Left lung (tissue), 10 donors: ENCODE measurements around the gene ELOVL5. TPM values are rescaled to one million over a fixed set of nuclear protein-coding genes. Genes with fewer than 3 reads are reported as not detected.

Experiments
- ATAC-seq: fragments of 200-7000 bp; cut with Tn5 transposase; one replicate; pipeline ENCODE4 v1.9.1; 2020; ENCODE audit warnings: moderate library complexity
- DNase-seq, 4 donors: peaks; one replicate each; pipeline ENCODE4 v3.0.0-alpha.2; 2013 to 2020
- H3K27ac ChIP-seq, 2 donors: fragments of 200-600 bp; sonication (generic) in 1 of 2; one replicate each; pipeline versions ENCODE4 v1.5.0 to v1.8.0; 2020 to 2021
- H3K27me3 ChIP-seq, 2 donors: fragments of 200-600 bp; sonication (generic) in 1 of 2; one replicate each; pipeline versions ENCODE4 v1.5.0 to v1.8.0; 2020 to 2021
- H3K36me3 ChIP-seq, 2 donors: fragments of 200-600 bp; sonication (generic) in 1 of 2; one replicate each; pipeline versions ENCODE4 v1.5.0 to v1.8.0; 2020 to 2021
- H3K4me1 ChIP-seq, 2 donors: fragments of 200-600 bp; one replicate each; pipeline ENCODE4 v1.8.0; 2021
- H3K4me3 ChIP-seq, 2 donors: fragments of 200-600 bp; sonication (generic) in 1 of 2; one replicate each; pipeline versions ENCODE4 v1.5.0 to v1.8.0; 2020 to 2021; ENCODE audit warnings: mild to moderate bottlenecking in 1 of 2
- H3K9me3 ChIP-seq, 2 donors: fragments of 200-600 bp; sonication (generic) in 1 of 2; one replicate each; pipeline versions ENCODE4 v1.5.0 to v1.8.0; 2020 to 2021
- CTCF ChIP-seq, 2 donors: fragments of 200-600 bp; sonication (generic) in 1 of 2; IDR thresholded peaks; one replicate each; pipeline versions ENCODE4 v1.5.0 to v1.8.0; 2021; ENCODE audit warnings: antibody characterized with exemption in 2 of 2
- intact Hi-C, 2 donors: fragments of 100-400 bp; cut with DNase I; formaldehyde crosslinking; loops; one replicate each; pipeline versions ENCODE4 v1.11.2 to v1.14.2; 2022
- polyA plus RNA-seq, 6 donors: library from polyadenylated mRNA; unstranded; fragments of 120-200 nt; gene quantifications; one replicate each; pipeline ENCODE4 v1.2.1, GENCODE V29; 2013; ENCODE audit not compliant: insufficient read length in 6 of 6
- total RNA-seq, 2 donors: library from RNA; stranded (reverse); fragmentation: NEBNext Ultra II Directional; extraction: Animal tissue kit (Norgen Biotek cat#: 25700); gene quantifications; one replicate each; pipeline ENCODE4 v1.2.1, GENCODE V29; 2021
- donor health status: DM: no; HTN: yes; CAD: no.
- donor health status: DM: no; HTN: no; CAD: no.

The ELOVL5 gene
- total and polyA plus RNA-seq, 8 donors = 54.3 to 132 (median 61.5) TPM

- no peak for TF ChIP-seq CTCF (IDR thresholded peaks at IDR 0.05)
- Histone ChIP-seq H3K9me3 (no peaks in the 10 kb centered on the region), H3K36me3 (no peaks in the 10 kb centered on the region), H3K4me1 (peaks cover 11 to 63% of the 10 kb centered on the region in 2 donors), H3K4me3 (no peak overlapping the region), H3K27ac (peak overlapping the region in 1 of 2 donors; percentile 4), H3K27me3 (no peaks in the 10 kb centered on the region)
- DNase-seq (no peak), ATAC-seq (peak; percentile 36)
- intact Hi-C loops = no loop called here
Observed at GRCh38 chr6:53313784-53314400, 34.9 kb downstream of the ELOVL5 start.

GRCh38 chr6:53312355-53312754, 36.4 kb downstream of the ELOVL5 start:
- no peak for ATAC-seq
- H3K9me3 ChIP-seq = no peaks in the 10 kb centered on the region
- intact Hi-C loops = no loop called here

GRCh38 chr6:53311586-53311935, 37.2 kb downstream of the ELOVL5 start:
- intact Hi-C loops = no loop called here
- Histone ChIP-seq H3K27me3 (no peaks in the 10 kb centered on the region), H3K4me3 (no peak overlapping the region), H3K9me3 (no peaks in the 10 kb centered on the region), H3K36me3 (no peaks in the 10 kb centered on the region), H3K4me1 (peaks cover 11 to 82% of the 10 kb centered on the region in 2 donors), H3K27ac (no peak overlapping the region)
- no peak for TF ChIP-seq CTCF (IDR thresholded peaks at IDR 0.05)
- DNase-seq (no peak), ATAC-seq (no peak)

More at GRCh38 chr6:53312355-53312754, 36.4 kb downstream of the ELOVL5 start:
- Histone ChIP-seq H3K27ac (no peak overlapping the region), H3K4me1 (peaks cover 11 to 74% of the 10 kb centered on the region in 2 donors), H3K27me3 (no peaks in the 10 kb centered on the region), H3K4me3 (no peak overlapping the region), H3K36me3 (no peaks in the 10 kb centered on the region)
- DNase-seq = no peak
- no peak for TF ChIP-seq CTCF (IDR thresholded peaks at IDR 0.05)

GRCh38 chr6:53310771-53311585, 37.8 kb downstream of the ELOVL5 start:
- DNase-seq (no peak), ATAC-seq (no peak)
- Histone ChIP-seq H3K27ac (no peak overlapping the region), H3K4me1 (peaks cover 11 to 82% of the 10 kb centered on the region in 2 donors), H3K36me3 (no peaks in the 10 kb centered on the region), H3K4me3 (no peak overlapping the region), H3K27me3 (no peaks in the 10 kb centered on the region), H3K9me3 (no peaks in the 10 kb centered on the region)
- intact Hi-C loops = no loop called here
- TF ChIP-seq CTCF (IDR thresholded peaks at IDR 0.05) = no peak

- Histone ChIP-seq H3K4me1 (peaks cover 11 to 73% of the 10 kb centered on the region in 2 donors), H3K36me3 (no peaks in the 10 kb centered on the region), H3K27me3 (no peaks in the 10 kb centered on the region), H3K27ac (peak overlapping the region in 1 of 2 donors; percentile 30), H3K4me3 (no peak overlapping the region), H3K9me3 (no peaks in the 10 kb centered on the region)
- no peak for TF ChIP-seq CTCF (IDR thresholded peaks at IDR 0.05)
- no peak for DNase-seq
- intact Hi-C loops = no loop called here
- no peak for ATAC-seq
Observed at GRCh38 chr6:53309901-53310300, 38.8 kb downstream of the ELOVL5 start.
